Upper lobe of right lung (tissue), 1 donor: ENCODE results near the gene ZNF80. TPM values are rescaled to one million over a fixed set of nuclear protein-coding genes. Genes with fewer than 3 reads are reported as not detected.

Experiments
- ATAC-seq: fragments of 200-7000 bp; cut with Tn5 transposase; one replicate; pipeline ENCODE4 v1.9.1; 2020; ENCODE audit warnings: mild to moderate bottlenecking, moderate library complexity
- DNase-seq: peaks from one replicate; pipeline ENCODE4 v3.0.0-alpha.2; 2020
- H3K27ac ChIP-seq: fragments of 200-600 bp; one replicate; pipeline ENCODE4 v1.8.0; 2022
- H3K27me3 ChIP-seq: fragments of 200-600 bp; one replicate; pipeline ENCODE4 v1.8.0; 2022; ENCODE audit warnings: mild to moderate bottlenecking
- H3K36me3 ChIP-seq: fragments of 200-600 bp; one replicate; pipeline ENCODE4 v1.8.0; 2022
- H3K4me1 ChIP-seq: fragments of 200-600 bp; one replicate; pipeline ENCODE4 v1.8.0; 2022
- H3K4me3 ChIP-seq: fragments of 200-600 bp; one replicate; pipeline ENCODE4 v1.8.0; 2022; ENCODE audit warnings: mild to moderate bottlenecking
- H3K9me3 ChIP-seq: fragments of 200-600 bp; one replicate; pipeline ENCODE4 v1.8.0; 2022
- intact Hi-C: fragments of 100-400 bp; cut with DNase I; formaldehyde crosslinking; loops from one replicate; pipeline ENCODE4 v1.11.0; 2022
- total RNA-seq: library from RNA; stranded (reverse); fragmentation: NEBNext Ultra II Directional; extraction: Animal tissue kit (Norgen Biotek cat#: 25700); gene quantifications from one replicate; pipeline ENCODE4 v1.2.1, GENCODE V29; 2021
- TF ChIP-seq, protein P1 (sequence below): fragments of 200-600 bp; IDR thresholded peaks from one replicate; pipeline ENCODE4 v1.8.0; 2022; ENCODE audit warnings: antibody characterized with exemption
- donor health status: DM: no; HTN: yes; CAD: no; lungs with severe emphysema.

ZNF80 gene
- total RNA-seq, 1 donor from 2014 or later = not detected

DNA sequence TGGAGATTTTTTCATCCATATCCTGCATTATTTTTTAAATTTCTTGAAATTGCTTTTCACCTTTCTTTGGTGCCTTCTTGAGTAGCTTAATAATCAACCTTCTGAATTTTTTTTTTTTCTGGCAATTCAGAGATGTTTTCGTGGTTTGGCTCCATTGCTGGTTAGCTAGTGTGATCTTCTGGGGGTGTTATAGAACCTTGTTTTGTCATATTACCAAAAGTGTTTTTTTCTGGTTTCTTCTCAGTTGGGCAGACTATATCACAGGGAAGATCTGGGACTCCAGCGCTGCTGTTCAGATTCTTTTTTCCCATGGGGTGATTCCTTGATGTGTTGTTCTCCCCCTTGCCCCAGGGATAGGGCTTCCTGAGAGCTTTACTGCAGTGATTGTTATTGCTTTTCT is 32.6 kb upstream of the ZNF80 start:
- H3K27ac ChIP-seq = no peak overlapping the region
- intact Hi-C loops = no loop called here
- TF ChIP-seq, protein P1, sequence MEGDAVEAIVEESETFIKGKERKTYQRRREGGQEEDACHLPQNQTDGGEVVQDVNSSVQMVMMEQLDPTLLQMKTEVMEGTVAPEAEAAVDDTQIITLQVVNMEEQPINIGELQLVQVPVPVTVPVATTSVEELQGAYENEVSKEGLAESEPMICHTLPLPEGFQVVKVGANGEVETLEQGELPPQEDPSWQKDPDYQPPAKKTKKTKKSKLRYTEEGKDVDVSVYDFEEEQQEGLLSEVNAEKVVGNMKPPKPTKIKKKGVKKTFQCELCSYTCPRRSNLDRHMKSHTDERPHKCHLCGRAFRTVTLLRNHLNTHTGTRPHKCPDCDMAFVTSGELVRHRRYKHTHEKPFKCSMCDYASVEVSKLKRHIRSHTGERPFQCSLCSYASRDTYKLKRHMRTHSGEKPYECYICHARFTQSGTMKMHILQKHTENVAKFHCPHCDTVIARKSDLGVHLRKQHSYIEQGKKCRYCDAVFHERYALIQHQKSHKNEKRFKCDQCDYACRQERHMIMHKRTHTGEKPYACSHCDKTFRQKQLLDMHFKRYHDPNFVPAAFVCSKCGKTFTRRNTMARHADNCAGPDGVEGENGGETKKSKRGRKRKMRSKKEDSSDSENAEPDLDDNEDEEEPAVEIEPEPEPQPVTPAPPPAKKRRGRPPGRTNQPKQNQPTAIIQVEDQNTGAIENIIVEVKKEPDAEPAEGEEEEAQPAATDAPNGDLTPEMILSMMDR = no peak
- no peaks in the 10 kb centered on the region for H3K4me1 ChIP-seq
- no peaks in the 10 kb centered on the region for H3K36me3 ChIP-seq
- no peak for ATAC-seq
- H3K4me3 ChIP-seq = no peak overlapping the region
- no peaks in the 10 kb centered on the region for H3K27me3 ChIP-seq
- no peaks in the 10 kb centered on the region for H3K9me3 ChIP-seq
- DNase-seq = no peak

DNA sequence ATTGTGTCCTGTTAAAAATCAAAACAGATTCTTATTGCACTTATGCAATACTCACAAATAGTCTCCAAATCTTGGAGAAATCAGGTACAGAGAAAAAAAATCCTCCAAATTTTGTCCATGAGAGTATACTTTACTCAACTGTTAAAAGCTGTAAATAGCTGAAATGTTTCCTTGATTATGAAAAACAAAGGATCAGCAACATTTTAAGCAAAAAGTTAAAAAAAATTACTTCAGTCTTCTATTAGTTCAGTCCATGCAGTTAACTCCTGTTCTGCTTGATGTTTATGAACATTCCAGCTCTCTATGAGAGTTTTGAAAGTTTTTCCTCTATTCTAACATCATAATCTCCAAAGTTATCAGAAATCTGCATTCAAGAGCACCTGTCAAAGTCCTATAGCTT is 22.8 kb upstream of the ZNF80 start:
- peaks cover 5% of the 10 kb centered on the region for H3K9me3 ChIP-seq
- no peaks in the 10 kb centered on the region for H3K4me1 ChIP-seq
- intact Hi-C loops = no loop called here
- H3K4me3 ChIP-seq = no peak overlapping the region
- no peak for ATAC-seq
- H3K36me3 ChIP-seq = no peaks in the 10 kb centered on the region
- DNase-seq = no peak
- TF ChIP-seq, protein P1 = no peak
- H3K27me3 ChIP-seq = no peaks in the 10 kb centered on the region
- no peak overlapping the region for H3K27ac ChIP-seq

DNA sequence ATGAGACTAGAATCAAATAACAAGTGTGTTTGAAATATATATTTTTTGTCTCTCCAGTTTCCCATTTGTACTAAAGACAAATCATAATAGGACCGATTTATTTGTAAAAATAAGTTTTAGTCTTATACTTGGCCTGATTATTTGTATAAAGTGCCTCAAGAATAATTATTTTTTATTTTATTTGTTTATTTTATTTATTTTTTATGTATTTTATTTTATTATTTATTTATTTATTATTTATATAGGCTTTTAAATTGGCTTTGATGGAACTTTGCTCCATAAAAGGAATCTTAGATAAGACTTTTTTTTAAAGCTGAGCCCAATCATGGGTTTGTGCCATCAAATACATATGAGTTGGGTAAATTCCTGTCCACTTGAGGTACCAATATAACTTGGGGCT is 22.2 kb upstream of the ZNF80 start:
- DNase-seq = no peak
- TF ChIP-seq, protein P1 = no peak
- Histone ChIP-seq H3K27ac (no peak overlapping the region), H3K27me3 (no peaks in the 10 kb centered on the region), H3K4me3 (no peak overlapping the region), H3K4me1 (no peaks in the 10 kb centered on the region), H3K9me3 (peaks cover 5% of the 10 kb centered on the region), H3K36me3 (no peaks in the 10 kb centered on the region)
- no peak for ATAC-seq
- intact Hi-C loops = no loop called here

DNA sequence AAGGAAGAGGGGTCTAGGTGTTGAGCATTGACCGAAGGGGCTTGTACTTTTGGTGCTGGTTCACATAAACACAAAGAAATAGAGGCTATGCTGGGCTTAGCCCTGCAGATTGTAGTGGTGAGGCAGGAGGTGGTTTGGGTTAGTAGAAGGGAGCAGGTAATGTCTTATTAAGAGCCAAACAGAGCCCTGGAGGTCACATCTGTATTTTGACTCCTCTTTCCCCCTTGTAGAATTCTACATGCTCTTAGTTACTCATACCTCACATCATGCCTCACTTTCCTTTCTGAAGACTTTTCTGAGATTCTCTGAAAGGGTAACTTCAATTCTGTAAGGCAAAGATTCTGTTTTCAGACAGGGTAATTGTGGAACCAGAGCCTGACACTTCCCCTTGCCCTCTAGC is 16.1 kb upstream of the ZNF80 start:
- TF ChIP-seq, protein P1 = no peak
- no peak for DNase-seq
- Histone ChIP-seq H3K27ac (no peak overlapping the region), H3K27me3 (no peaks in the 10 kb centered on the region), H3K36me3 (no peaks in the 10 kb centered on the region), H3K4me1 (no peaks in the 10 kb centered on the region), H3K4me3 (no peak overlapping the region), H3K9me3 (peaks cover 4% of the 10 kb centered on the region)
- intact Hi-C loops = no loop called here
- ATAC-seq = no peak

DNA sequence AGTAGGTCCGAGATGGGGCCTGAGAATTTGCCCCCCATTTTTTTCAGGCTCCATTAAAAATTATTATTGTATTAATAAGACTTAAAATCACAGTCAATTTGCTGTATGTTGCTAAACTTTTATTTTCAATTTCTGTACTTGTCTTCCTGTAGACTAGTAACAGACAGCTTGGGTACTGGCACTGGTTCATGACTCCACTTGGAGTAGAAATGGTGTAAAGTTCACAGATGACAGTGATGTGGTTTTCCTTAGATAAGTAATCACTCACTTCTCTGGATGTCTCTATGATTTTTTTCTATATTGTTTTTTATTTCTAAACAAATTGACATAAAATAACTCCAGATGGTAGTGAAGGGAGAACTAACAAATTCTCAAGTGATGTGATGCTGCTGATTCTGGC is 15.6 kb upstream of the ZNF80 start:
- ATAC-seq = no peak
- DNase-seq = no peak
- H3K9me3 ChIP-seq = no peaks in the 10 kb centered on the region
- intact Hi-C loops = no loop called here
- H3K4me3 ChIP-seq = no peak overlapping the region
- no peaks in the 10 kb centered on the region for H3K27me3 ChIP-seq
- H3K4me1 ChIP-seq = no peaks in the 10 kb centered on the region
- no peaks in the 10 kb centered on the region for H3K36me3 ChIP-seq
- no peak overlapping the region for H3K27ac ChIP-seq
- TF ChIP-seq, protein P1 = no peak

DNA sequence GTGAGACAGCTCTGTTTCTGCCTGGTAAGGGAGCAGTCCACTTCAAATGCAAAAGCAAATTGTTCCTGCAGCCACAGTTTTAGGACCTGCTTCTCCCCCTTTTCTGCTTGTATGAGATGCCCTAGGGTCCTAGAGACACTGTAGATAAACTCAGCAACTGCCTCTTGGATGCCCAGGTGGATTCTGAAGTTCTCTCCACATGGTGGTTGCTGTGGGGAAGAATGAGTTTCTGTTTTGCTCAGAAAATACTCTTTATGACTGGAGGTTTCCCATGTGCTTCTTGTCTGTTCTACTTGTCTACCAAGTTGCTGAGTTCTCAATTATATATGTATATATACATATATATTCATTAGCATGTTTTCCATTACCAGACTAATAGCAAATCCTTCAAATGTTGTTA is 5.6 kb upstream of the ZNF80 start:
- ATAC-seq (no peak), DNase-seq (no peak)
- intact Hi-C loops = no loop called here
- no peak overlapping the region for H3K4me3 ChIP-seq
- no peaks in the 10 kb centered on the region for H3K4me1 ChIP-seq
- no peaks in the 10 kb centered on the region for H3K9me3 ChIP-seq
- TF ChIP-seq, protein P1 = no peak
- no peaks in the 10 kb centered on the region for H3K36me3 ChIP-seq
- H3K27ac ChIP-seq = no peak overlapping the region
- no peaks in the 10 kb centered on the region for H3K27me3 ChIP-seq
